GM13977 (cell line): ENCODE data around the gene CNTNAP2.
"Not testable (repeated sequence)": the region's sequence is repeated elsewhere in the genome, so short reads cannot be mapped to it uniquely, and the experiment has no call there.

ENCODE experiments used
- DNase-seq: peaks from one replicate; pipeline ENCODE4 v3.0.0; 2012; ENCODE audit warnings: low spot score
- CTCF ChIP-seq: IDR thresholded peaks from 2 replicates; pipeline ENCODE4 v1.5.1; 2012; ENCODE audit warnings: mild to moderate bottlenecking, control low read depth; ENCODE audit not compliant: insufficient read depth; ENCODE audit errors: extremely low read depth, missing control alignments
- in situ Hi-C: fragments of 300-500 bp; cut with MboI; formaldehyde crosslinking; loops from one replicate; pipeline ENCODE4 v1.12.0; 2022; ENCODE audit warnings: low sequenced_read_pairs, low pct_unique_long_range_greater_than_20kb, mixed read lengths, inconsistent platforms; ENCODE audit not compliant: unreplicated experiment

CNTNAP2 gene

GRCh38 chr7:147579148-147579547 lies 1462.5 kb downstream of the CNTNAP2 start:
- in situ Hi-C loops, result no loop called here
- no peak for TF ChIP-seq CTCF
- no peak for DNase-seq

GRCh38 chr7:147584771-147585193 lies 1468.2 kb downstream of the CNTNAP2 start:
- TF ChIP-seq CTCF, result no peak
- in situ Hi-C loops, result no loop called here
- no peak for DNase-seq

GRCh38 chr7:147586110-147586509 lies 1469.5 kb downstream of the CNTNAP2 start:
- no peak for DNase-seq
- in situ Hi-C loops, result no loop called here
- TF ChIP-seq CTCF, result no peak

GRCh38 chr7:147586526-147586925 lies 1469.9 kb downstream of the CNTNAP2 start:
- DNase-seq, result no peak
- in situ Hi-C loops, result no loop called here
- TF ChIP-seq CTCF, result no peak

- no peak for TF ChIP-seq CTCF
- no peak for DNase-seq
- in situ Hi-C loops, result no loop called here
Measured at GRCh38 chr7:147593271-147594057, 1476.9 kb downstream of the CNTNAP2 start.

GRCh38 chr7:147595042-147595441 lies 1478.4 kb downstream of the CNTNAP2 start:
- no peak for TF ChIP-seq CTCF
- DNase-seq, result no peak
- in situ Hi-C loops, result no loop called here

GRCh38 chr7:147598687-147599086 lies 1482.1 kb downstream of the CNTNAP2 start:
- in situ Hi-C loops, DNase-seq: not testable (repeated sequence)
